Measurements from ENCODE around the gene HS1BP3.

- TF ChIP-seq POLR2A (IDR thresholded peaks at IDR 0.05) (peak in 1 of 2 donors; percentile 7), CTCF (IDR thresholded peaks at IDR 0.05) (no peak)
Measured at GRCh38 chr2:20595439-20596192, 55.3 kb downstream of the HS1BP3 start.
